Caki2 (cell line): ENCODE results near the gene PLEKHH2. TPM values are rescaled to one million over a fixed set of nuclear protein-coding genes. Genes with fewer than 3 reads are reported as not detected.
"Not testable (repeated sequence)": the region's sequence is repeated elsewhere in the genome, so short reads cannot be mapped to it uniquely, and the experiment has no call there.

Source experiments
- DNase-seq: peaks from one replicate; pipeline ENCODE4 v3.0.0-alpha.2; 2015; ENCODE audit warnings: low read depth
- in situ Hi-C: cut with HindIII; loops from 2 replicates; pipeline ENCODE4 v1.10.0; 2016; ENCODE audit warnings: low sequenced_read_pairs, low pct_unique_long_range_greater_than_20kb, mixed read lengths
- total RNA-seq: library from RNA; depleted of rRNA; stranded (reverse); fragments of >200 nt; shearing (Covaris generic); gene quantifications from 2 replicates; pipeline ENCODE4 v1.2.3, GENCODE V29; 2014; ENCODE audit warnings: low replicate concordance

PLEKHH2 gene
- total RNA-seq, 1 experiment from 2014 or later, result 7.5 TPM

- in situ Hi-C loops, result loop anchor here (25.0 kb wide), 1 partner anchor 306 kb away; no protein-coding TSS in a partner anchor
- DNase-seq, result no peak
These were observed 5.3 kb upstream of the PLEKHH2 start for GRCh38 chr2:43631618-43632317.

DNA sequence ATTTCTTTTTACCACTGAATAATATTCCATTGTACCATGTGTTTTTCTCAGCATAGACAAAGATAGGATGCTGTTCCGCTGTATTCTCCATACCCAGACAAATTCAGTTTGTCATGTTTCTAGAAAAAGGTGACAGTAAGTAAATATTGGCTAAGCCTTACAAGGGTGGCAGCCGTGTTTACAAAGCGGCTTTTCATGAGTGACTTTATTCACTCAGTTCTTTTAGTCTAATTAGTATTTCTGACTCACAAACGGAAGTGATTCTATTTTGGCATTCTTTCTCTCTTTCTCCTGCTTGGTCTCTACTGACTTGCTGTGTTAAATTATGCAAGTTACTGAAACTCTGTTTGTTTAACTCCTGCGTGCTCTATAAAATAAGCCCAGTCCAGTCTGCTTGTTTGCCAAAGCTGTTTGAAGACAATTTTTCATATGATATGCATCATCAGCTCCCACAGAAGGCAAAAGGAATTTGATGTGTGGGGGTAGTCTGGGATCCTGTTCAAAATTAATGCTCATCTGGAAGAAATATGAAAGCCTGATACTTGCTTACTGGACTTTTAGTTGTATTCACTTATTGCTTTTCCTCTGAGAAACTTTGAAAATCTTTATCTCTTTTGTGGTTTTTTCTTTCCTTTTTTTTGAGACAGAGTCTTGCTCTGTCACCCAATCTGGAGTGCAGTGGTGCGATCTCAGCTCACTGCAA lies 2.3 kb upstream of the PLEKHH2 start:
- peak; percentile 91 for DNase-seq
- in situ Hi-C loops, result loop anchor here (25.0 kb wide), 1 partner anchor 303 kb away; no protein-coding TSS in a partner anchor

DNA sequence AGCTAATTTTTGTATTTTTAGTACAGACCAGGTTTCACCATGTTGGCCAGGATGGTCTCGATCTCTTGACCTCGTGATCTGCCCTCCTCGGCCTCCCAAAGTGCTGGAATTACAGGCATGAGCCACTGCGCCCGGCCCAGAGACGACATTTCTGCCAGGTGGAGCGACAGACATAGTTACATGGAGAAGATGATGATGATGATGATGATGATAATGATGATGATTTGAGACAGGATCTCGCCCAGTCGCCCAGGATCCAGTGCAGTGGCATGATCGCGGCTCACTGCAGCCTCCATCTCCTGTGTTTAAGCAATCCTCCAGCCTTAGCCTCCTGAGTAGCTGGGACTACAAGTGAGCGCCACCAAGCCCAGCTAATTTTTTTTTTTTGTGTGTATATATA lies 907 bp upstream of the PLEKHH2 start:
- not testable (repeated sequence) for DNase-seq
- in situ Hi-C loops, result loop anchor here (25.0 kb wide), 1 partner anchor 301 kb away; no protein-coding TSS in a partner anchor

- in situ Hi-C loops, result loop anchor here (25.0 kb wide), 1 partner anchor 301 kb away; no protein-coding TSS in a partner anchor
- DNase-seq, result no peak
These were observed 439 bp upstream of the PLEKHH2 start for GRCh38 chr2:43636621-43637020.

DNA sequence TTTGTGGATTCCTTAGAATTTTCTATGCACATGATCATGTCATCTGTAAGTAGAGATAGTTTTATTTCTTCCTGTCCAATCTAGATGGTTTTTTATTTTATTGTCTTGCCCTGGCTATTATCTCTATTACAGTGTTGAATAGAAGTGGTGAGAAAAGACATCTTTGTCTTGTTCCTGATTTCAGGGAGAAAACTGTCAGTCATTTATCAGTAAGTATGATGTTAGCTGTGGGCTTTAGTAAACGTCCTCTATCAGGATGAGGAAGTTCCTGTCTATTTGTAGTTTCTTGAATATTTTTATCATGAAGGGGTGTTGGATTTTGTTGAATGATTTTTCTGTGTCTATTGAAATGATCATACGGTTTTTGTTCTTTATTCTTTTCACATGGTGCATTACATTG lies 5.3 kb downstream of the PLEKHH2 start:
- in situ Hi-C loops, result loop anchor here (25.0 kb wide), 1 partner anchor 295 kb away; no protein-coding TSS in a partner anchor
- no peak for DNase-seq

DNA sequence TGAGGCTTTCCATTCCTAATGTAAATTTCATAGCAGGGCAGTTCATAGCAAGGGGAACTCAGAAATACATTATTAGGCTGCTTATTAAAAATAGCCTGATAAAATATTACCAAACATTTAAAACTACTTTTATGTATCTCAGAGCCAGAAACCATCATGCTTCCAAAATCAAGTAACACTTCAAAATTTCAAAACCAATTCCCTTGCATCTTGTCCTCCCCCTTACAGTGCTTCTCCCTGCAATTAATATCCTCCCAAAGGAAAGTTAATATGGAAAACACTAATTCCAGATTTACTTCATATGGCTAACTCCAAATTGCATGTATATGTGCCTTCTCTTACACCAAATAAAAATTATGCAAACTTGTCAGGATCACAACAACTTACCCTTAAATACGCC lies 6.6 kb downstream of the PLEKHH2 start:
- DNase-seq, result no peak
- in situ Hi-C loops, result loop anchor here (25.0 kb wide), 1 partner anchor 294 kb away; no protein-coding TSS in a partner anchor

- no peak for DNase-seq
- in situ Hi-C loops, result loop anchor here (25.0 kb wide), 1 partner anchor 288 kb away; no protein-coding TSS in a partner anchor
These were observed 12.1 kb downstream of the PLEKHH2 start for GRCh38 chr2:43648994-43649701.

- in situ Hi-C loops, result no loop called here
- DNase-seq, result no peak
These were observed 16.4 kb downstream of the PLEKHH2 start for GRCh38 chr2:43653506-43653905.

GRCh38 chr2:43657241-43657640 lies 20.2 kb downstream of the PLEKHH2 start:
- DNase-seq, result no peak
- in situ Hi-C loops, result no loop called here

DNA sequence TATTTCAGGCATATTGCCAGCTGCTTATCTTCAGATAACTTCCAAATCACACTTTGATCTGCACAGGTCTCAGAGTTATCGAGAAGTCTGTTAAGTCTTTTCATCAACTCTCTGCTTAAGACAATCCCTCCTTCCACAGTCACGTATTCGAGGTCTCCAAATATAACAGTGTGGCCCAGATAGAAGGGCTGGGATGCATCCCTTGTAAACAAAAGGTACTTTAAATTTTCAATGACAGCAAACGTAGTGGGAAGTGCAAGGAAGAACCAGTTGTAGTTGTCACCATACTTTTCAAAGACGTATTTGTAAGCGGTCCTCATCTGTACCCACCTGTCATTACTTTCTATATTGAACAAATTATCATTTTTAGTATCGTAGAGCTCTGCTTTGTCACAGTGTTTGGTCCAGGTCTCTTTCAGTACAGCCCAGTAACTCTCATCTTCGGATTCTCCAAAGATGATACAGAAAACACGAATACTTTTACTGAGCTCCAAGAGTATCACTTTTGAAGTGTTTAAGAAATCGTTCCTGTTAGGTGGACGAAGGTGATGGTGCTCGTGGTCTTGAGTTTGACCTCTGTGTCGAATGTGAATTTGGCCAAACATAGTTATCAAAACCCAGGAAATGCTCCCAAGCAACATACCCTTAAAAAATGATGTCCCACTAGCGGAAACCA lies 38.7 kb downstream of the PLEKHH2 start:
- no peak for DNase-seq
- in situ Hi-C loops, result no loop called here

- peak; percentile 66 for DNase-seq
- in situ Hi-C loops, result no loop called here
These were observed 39.4 kb downstream of the PLEKHH2 start, which contains the start of gene C1GALT1C1L for GRCh38 chr2:43676322-43677050. TSS of gene C1GALT1C1L (minus strand) at chr2:43676429. CDS start at chr2:43676322, 107 bp downstream.

GRCh38 chr2:43677783-43678182 lies 40.7 kb downstream of the PLEKHH2 start:
- DNase-seq, in situ Hi-C loops: not testable (repeated sequence)

DNA sequence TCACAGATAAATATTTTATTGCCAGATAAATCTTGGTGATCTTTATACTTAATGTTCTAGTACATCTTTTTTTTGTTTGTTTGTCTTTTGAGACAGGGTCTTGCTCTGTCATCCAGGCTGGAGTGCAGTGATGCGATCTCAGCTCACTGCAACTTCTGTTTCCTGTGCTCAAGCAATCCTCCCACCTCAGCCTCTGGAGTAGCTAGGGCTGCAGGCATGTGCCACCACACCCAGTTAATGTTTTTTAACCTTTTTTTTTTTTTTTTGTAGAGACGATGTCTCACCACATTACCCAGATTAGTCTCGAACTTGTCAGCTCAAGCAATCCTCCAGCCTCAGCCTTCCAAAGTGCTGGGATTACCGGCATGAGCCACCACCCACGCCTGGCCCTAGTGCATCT lies 48.3 kb downstream of the PLEKHH2 start:
- in situ Hi-C loops, result no loop called here
- peak; percentile 69 for DNase-seq

GRCh38 chr2:43689999-43690398 lies 52.9 kb downstream of the PLEKHH2 start:
- in situ Hi-C loops, result no loop called here
- DNase-seq, result no peak

DNA sequence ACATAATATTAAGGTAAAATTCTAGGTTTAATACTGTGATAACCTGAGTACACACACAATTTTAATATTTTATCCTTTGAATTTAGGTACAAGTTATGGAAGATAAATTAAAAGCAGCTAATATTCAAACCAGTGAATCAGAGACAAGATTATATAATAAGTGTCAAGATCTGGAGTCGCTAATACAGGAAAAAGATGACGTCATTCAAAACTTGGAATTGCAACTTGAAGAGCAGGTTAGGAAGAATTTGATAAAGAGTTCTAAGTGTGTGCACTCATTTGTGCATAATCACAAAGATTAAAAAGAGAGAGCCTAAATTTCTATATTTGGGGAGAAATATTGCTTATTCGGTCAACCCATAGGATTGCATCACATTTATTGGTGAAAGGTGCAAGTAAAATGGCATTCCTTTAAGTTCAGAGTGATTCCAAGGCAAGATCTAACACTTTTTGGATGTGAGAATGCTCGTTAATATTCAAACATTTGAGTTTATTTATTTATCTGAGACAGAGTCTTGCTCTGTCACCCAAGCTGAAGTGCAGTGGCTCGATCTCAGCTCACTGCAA lies 55.5 kb downstream of the PLEKHH2 start:
- in situ Hi-C loops, result no loop called here
- DNase-seq, result no peak

GRCh38 chr2:43698140-43698539 lies 61.1 kb downstream of the PLEKHH2 start:
- DNase-seq, in situ Hi-C loops: not testable (repeated sequence)

DNA sequence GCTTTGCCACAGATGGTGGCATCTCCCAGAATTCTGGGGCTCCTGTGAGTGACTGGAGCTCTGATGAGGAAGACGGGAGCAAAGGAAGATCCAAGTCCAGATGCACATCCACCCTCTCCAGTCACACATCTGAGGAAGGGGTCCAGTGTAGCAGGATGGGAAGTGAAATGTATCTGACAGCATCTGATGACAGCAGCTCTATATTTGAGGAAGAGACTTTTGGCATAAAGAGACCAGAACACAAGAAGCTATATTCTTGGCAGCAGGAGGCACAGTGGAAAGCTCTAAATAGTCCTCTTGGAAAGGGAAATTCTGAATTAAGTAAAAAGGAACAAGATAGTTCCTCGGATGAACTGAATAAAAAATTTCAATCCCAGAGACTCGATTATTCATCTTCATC lies 62.7 kb downstream of the PLEKHH2 start:
- DNase-seq, result no peak
- in situ Hi-C loops, result no loop called here
